HS-27A (cell line): ENCODE results near the gene IQGAP3.

Source experiments
- DNase-seq: peaks from one replicate; pipeline ENCODE4 v3.0.0-alpha.2; 2012; ENCODE audit warnings: low read depth, missing footprints

The IQGAP3 gene

GRCh38 chr1:156538711-156539440 lies 33.5 kb downstream of the IQGAP3 start:
- DNase-seq = no peak

- no peak for DNase-seq
Observed at GRCh38 chr1:156537027-156537426, 35.3 kb downstream of the IQGAP3 start.

- no peak for DNase-seq
Observed at GRCh38 chr1:156534424-156535060, 37.8 kb downstream of the IQGAP3 start.

GRCh38 chr1:156533568-156534220 lies 38.7 kb downstream of the IQGAP3 start:
- no peak for DNase-seq

DNA sequence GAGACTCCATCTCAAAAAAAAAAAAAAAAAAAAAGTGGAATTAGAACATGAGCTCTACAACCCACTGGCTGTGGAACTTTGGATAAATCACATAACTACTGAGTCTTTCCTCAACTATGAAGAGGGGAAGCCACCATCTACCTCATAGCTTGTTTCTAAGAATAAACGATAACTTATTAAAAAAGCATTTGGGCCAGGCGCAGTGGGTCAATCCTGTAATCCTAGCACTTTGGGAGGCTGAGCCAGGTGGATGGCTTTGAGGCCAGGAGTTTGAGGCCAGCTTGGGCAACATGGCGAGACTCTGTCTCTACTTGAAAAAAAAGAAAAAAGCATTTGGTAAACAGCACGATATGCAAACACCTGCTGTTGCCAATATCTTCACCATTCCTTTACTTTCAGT lies 40.0 kb downstream of the IQGAP3 start:
- DNase-seq = no peak

- DNase-seq = no peak
Observed at GRCh38 chr1:156530006-156530405, 42.4 kb downstream of the IQGAP3 start.

DNA sequence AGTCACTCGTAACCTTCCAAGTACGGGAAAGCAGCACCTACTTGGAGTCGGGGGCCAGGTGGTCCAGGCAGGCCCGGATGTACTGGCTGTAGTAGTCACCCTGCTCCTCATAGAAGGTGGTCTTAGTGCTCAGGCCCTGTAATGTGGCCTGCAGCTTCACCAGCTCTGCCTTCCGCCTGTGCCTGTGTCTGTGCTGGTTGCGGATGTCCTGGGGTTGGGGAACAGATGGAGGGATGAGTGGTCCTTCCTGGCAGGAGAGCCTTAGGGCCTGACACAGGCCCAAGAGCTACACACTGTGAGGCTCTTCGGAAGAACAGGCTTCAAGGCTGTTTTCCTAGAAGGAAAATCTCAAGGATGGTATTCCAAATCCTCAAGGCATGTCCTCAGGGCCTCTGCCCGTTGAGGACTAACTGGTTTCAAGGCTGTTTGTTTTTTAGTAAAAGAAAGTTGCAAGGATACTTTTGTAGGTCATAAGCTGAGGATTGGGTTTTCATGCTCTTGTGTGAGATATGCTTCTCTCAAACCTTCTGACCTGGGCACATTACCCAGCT lies 43.4 kb downstream of the IQGAP3 start:
- DNase-seq = no peak

DNA sequence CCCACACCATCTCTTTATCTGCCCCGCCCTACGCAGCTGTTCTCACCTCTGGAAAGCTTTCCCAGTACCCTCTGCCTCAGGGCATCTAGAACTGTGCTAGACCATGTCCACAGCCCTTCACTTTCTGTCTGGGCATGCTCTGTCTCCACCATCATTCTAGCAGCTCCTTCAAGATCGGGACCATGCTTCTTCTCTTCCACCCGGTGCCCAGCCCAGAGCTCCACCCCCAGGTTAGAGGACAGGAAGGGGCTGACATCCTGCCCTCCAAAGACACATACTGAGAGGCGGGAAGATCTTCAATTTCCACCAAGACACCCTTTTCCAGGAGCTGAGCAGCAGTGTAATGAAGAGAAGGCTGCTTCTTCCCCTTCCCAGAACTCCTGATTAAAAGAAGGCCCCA lies 44.1 kb downstream of the IQGAP3 start:
- DNase-seq = no peak

GRCh38 chr1:156527584-156527983 lies 44.8 kb downstream of the IQGAP3 start:
- DNase-seq = no peak

DNA sequence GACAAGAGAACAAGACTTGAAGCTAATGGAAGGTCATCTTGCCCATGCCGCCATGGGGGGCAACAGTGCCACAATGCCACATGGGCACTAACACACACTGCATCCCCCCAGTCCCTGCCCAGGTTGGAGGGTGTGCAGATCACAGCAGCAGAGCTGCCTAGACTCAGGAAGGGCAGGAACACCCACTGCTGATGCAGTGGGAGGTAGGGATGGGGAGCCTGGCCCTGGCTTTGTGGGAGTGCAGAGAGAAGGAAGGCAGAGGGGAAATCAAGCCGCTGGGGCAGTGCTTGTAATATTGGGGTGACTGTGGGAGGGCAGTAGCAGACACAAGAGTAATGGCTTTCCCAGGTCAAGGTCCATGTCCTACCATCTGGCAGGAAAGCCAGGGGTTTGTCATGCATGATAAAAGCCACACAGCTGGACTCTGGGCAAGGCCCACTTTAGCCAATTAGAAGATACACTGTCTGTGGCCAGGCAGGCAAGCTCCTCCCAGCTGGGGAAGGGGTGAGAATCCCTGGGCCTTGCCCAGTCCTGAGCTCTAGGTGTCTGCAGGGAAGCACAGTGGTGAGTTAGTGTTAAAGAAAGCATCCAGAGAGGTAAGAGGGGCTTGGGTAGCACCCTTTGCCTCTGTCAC lies 46.4 kb downstream of the IQGAP3 start:
- no peak for DNase-seq

DNA sequence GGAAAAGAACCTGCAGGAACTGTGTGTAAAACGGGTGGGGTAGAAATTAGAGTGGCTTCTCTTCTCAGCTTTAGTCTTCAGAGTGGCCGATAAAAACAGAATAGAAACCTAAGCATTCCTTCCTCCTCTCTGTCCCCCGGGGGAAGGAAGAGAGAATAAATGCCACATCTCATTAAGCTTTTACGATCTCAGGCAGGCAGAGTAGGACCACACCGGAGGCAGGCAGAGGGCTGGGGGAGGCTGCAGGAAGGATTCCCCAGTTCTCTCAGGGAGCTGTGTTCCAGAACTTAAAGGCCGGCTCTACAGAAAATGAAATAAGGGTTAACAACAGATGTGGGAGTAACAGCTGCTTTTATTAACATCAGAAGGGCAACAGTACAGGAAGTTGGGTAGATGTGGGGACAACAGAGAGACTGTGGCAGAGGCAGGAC lies 47.3 kb downstream of the IQGAP3 start:
- no peak for DNase-seq

GRCh38 chr1:156524481-156524869 lies 47.9 kb downstream of the IQGAP3 start:
- DNase-seq = no peak

DNA sequence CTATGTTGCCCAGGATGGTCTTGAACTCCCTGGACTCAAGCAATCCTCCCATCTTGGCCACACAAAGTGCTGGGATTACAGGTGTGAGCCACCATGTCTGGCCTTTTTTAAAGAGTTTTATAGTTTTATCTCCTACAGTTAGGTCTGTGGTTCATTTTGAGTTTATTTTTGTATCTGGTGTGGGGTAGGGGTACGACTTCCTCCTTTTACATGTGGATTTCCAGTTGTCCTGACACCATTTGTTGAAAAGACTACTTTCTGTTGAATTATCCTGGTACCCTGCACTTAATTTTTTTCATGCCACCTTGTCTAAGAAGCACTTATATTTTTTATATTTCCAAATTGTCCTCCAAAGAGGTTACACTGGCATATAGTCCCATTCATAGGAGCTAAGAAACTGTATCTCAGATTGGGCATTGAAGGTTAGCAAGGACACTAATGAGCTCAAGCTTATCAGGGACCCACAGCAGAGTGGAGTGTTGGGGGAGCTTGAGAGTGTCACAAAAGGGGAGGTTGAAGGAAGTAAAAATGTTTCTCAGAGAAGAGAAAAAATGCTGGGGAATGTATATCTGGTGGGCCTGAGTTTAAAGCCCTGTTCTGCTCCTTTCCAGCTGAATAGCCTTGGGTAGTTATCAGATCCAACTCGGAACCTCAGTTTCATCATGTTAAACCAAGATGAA lies 48.4 kb downstream of the IQGAP3 start:
- no peak for DNase-seq

DNA sequence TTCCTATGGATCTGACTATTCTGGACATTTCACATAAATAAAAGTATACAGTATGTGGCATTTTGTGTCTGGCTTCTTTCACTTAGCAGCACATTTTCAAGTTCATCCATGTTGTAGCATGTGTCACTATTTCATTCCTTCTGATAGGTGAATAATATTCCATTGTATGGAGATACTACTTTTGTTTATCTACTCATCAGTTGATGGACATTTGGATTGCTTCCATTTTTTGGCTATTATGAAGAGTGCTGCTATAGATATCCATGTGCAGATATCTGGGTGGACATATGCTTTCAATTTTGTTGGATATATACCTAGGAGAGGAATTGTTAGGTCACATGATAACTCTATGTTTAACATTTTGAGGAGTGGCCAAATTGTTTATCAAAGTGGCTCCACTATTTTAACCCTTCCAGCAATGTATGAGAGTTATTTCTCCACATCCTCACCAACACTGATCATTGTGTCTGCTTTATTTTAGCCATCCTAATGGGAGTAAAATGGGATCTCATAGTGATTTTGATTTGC lies 49.9 kb downstream of the IQGAP3 start:
- no peak for DNase-seq

- DNase-seq = no peak
Observed at GRCh38 chr1:156517748-156518147, 54.6 kb downstream of the IQGAP3 start.

DNA sequence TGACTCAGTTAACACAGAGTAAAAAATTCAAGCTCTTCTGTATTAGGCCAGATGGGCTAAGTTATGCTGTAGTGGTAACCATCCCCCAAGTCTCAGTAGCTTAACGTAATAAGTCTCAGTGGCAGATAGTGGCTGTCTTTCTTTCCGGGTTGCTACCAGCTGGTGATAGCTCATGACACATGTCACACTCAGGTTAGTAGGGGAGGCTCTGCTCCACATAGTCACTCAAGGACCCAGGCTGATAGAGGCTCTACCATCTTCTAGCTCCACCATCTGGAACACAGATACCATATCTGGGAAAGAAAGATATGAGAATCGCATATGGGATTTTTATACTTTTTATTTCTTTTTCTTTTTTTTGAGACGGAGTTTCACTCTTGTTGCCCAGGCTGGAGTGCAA lies 55.5 kb downstream of the IQGAP3 start:
- no peak for DNase-seq

GRCh38 chr1:156515956-156516355 lies 56.4 kb downstream of the IQGAP3 start:
- DNase-seq = no peak

GRCh38 chr1:156513185-156513584 lies 59.2 kb downstream of the IQGAP3 start:
- no peak for DNase-seq

- no peak for DNase-seq
Observed at GRCh38 chr1:156511644-156512043, 60.7 kb downstream of the IQGAP3 start.

DNA sequence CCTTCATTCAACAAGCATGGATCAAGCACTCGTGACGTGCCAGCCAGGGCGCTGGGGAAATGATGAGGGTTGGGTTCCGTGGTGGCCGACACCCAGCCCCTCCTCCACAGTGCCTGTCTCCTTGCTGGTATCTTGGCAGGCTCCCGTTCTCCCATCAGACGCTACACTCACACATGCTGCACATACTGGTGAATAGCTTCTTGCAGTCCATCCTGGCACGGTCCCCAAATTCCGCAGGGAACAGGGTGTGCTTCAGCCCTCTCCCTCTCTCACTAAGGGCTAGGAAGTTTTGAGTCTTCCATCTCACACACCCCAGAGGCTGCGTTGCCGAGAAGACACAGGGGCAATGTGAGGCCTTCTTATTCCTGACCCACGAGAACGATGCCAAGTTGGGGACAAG lies 61.7 kb downstream of the IQGAP3 start:
- no peak for DNase-seq

DNA sequence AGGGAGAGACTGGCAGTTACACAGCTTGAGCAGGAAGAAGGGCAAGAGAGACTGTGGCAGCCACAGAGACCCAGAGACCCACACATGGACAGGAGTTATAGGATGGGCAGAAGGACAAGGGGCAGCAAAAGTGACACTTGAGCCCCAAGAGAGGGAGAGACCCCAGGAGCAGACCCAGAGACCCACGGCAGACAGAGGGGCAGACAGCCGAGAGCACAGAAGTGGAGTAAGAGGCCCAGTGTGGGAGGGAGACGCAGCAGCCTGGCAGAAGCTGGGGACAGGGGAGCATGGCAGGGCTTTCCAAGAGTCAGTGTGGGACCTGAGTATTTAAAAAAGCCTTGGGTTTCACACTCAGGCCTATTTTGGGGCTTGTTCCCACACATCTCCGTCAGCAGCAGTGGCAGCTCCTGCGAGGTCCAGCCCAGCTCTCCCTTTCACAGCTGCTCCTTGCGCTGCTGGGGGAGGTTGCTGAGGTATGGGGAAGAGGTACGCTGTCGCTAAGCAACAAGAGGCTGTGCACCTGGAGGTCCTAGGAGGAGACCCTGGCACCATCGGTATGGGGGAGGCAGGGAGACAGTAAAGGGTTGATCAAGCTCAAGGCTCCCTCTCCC lies 62.8 kb downstream of the IQGAP3 start:
- DNase-seq = no peak

DNA sequence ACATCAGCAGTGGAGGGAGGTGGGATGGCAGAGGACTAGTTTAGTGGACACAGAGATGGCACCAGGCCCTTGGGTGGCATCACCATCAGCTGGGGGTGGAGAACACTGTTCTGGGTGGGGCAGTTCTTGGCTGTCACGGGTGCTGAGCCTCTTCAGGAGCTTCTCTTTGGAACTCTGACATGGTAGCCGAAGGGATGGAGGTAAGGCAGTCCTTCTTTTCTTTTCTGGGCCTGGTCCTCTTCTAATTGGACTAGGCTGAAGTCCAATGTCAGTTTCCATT lies 63.5 kb downstream of the IQGAP3 start:
- DNase-seq = no peak
